ENCODE data around the gene ZMIZ1. TPM values are rescaled to one million over a fixed set of nuclear protein-coding genes. Genes with fewer than 3 reads are reported as not detected.
A peak's percentile ranks its signal among the peaks of the same experiment; 100 is the strongest.

The ZMIZ1 gene
- total and polyA plus RNA-seq, 4 donors = 43.0 to 178 (median 107) TPM

DNA sequence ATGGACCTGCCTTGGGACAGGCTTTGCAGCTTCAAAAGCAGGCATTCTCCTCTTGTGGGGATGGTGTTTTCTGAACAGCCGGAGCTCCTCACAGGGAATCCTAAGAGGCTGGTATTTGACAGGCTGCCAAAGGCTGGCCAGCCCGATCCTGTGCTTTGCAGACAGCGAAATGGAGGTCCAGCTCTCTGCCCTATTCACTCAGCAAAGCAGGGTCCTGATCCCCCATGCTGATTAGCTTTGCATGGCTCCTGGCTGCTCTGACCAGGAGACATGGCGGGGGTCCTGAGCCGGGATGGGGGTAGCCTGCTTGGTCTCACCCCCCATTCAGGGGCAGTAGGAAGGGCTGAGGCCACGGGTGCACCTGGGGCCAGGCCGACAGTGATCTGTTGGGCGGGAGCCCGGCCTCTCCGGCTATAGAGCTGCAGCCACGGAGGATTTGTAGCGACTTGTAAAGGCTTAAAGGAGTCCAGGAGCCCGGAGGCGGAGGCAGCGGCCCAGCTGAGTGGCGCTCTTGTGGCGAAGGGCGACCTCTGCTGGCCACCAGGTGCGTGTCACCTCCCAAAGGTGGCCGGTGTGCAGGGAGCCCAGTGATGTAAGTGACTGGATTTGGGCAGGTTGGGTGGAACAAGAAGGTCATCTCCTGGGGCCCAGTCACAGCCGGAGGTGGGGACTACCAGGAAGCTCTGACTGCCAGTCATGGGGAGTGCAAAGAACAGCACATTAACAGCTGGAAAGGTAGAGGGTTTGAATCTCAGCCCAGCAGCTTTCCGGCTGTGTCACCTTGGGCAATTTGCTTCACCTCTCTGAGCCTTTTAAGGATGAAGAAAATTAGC, 126.5 kb downstream of the ZMIZ1 start:
- Histone ChIP-seq H3K4me3 (ENCODE audit: low read depth, low read length) (no peak overlapping the region), H3K4me1 (ENCODE audit: control insufficient read depth, insufficient read depth, low read length) (peaks cover 62% of the 10 kb centered on the region), H3K9me3 (ENCODE audit: control insufficient read depth, insufficient read depth, low read length) (no peaks in the 10 kb centered on the region), H3K27me3 (ENCODE audit: control insufficient read depth, insufficient read depth, low read length) (no peaks in the 10 kb centered on the region), H3K27ac (ENCODE audit: low read depth, low read length) (peak overlapping the region; percentile 91), H3K36me3 (ENCODE audit: control insufficient read depth, insufficient read depth, low read length) (peaks cover 19% of the 10 kb centered on the region)
- 11% methylated on average over 22 of the region's 22 CpGs for WGBS (ENCODE audit: insufficient coverage)
- DNase-seq (ENCODE audit: low read depth in 4 of 6, low spot score in 6 of 6) = peak in 5 of 6 donors; percentile 63 to 95 (median 77)

DNA sequence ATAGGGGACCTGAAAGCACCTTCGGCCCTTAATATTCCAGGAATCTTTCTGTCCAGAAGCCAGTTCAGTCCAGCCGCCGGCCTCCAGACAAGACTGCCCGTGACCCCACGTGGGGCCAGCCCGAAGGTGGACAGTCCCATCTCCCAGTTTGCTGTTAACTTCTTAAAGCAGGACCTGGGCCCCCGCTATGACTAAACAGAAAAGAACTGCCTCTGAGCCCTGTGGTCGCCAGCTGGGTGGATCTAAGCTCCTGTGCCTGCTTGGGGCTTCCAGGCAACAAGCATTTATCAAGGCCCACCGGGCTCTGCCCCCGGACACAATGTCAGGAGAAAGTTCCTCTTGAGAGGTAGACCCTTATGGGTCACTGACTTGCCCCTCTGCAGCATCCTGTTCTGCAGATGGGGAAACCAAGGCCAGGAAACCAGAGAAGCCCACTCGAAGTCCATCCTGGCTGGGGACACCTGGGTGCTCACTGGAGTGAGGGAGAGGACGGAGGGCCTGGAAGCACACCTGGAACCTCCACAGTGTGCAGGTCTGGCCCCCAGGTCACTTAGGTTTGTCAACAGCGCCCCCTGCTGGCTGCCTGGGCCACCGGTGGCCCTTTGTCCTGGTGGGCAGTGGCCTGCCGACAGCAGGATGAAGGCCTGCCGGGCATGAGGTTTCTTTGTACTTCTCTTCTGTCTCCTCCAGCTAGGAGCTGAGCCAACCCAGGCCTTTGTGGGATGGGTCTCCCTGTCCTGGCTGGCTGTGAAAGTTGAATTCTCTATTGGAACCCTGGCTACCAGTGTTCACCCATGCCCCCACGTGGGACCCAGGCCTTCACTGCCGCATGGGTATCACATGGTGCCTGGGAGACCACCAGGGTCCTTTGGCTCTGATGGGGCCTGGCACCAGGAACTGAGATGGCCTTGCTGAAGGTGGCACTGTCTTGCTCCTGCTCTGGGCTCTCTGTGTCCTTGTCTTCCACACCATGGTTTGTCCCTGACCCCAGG, 128.0 kb downstream of the ZMIZ1 start:
- 58% methylated on average over 18 of the region's 18 CpGs for WGBS (ENCODE audit: insufficient coverage)
- DNase-seq (ENCODE audit: low read depth in 4 of 6, low spot score in 6 of 6) = peak in 2 of 6 donors; percentile 78 to 85
- peak overlapping the region; percentile 29 for H3K27ac ChIP-seq (ENCODE audit: low read depth, low read length)
- H3K36me3 ChIP-seq (ENCODE audit: control insufficient read depth, insufficient read depth, low read length) = peaks cover 31% of the 10 kb centered on the region
- H3K27me3 ChIP-seq (ENCODE audit: control insufficient read depth, insufficient read depth, low read length) = no peaks in the 10 kb centered on the region
- H3K4me3 ChIP-seq (ENCODE audit: low read depth, low read length) = no peak overlapping the region
- H3K9me3 ChIP-seq (ENCODE audit: control insufficient read depth, insufficient read depth, low read length) = no peaks in the 10 kb centered on the region
- H3K4me1 ChIP-seq (ENCODE audit: control insufficient read depth, insufficient read depth, low read length) = peaks cover 55% of the 10 kb centered on the region

DNA sequence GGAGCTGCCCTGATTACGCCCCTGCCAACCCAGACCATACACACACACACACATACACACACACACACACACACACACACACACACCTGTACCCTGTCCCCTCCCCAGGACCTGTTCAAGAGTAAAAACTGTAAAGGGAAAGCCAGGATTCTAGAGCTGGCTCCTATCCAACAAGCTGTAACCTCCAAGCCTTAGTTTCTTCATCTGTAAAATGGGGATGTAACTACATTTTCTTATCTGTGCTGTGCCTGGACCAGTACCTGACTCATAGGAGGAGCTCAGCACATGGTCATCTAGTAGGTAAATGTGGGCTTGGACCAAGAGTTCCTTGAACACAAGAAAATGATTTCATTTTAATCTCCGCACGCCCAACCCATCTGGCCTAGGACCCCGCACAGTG, 128.8 kb downstream of the ZMIZ1 start:
- DNase-seq (ENCODE audit: low read depth in 4 of 6, low spot score in 6 of 6) = no peak
- Histone ChIP-seq H3K36me3 (ENCODE audit: control insufficient read depth, insufficient read depth, low read length) (peaks cover 39% of the 10 kb centered on the region), H3K4me1 (ENCODE audit: control insufficient read depth, insufficient read depth, low read length) (peaks cover 50% of the 10 kb centered on the region), H3K9me3 (ENCODE audit: control insufficient read depth, insufficient read depth, low read length) (no peaks in the 10 kb centered on the region), H3K27me3 (ENCODE audit: control insufficient read depth, insufficient read depth, low read length) (no peaks in the 10 kb centered on the region), H3K27ac (ENCODE audit: low read depth, low read length) (peak overlapping the region; percentile 29), H3K4me3 (ENCODE audit: low read depth, low read length) (no peak overlapping the region)
- WGBS (ENCODE audit: insufficient coverage) = 95% methylated on average over 3 of the region's 4 CpGs

DNA sequence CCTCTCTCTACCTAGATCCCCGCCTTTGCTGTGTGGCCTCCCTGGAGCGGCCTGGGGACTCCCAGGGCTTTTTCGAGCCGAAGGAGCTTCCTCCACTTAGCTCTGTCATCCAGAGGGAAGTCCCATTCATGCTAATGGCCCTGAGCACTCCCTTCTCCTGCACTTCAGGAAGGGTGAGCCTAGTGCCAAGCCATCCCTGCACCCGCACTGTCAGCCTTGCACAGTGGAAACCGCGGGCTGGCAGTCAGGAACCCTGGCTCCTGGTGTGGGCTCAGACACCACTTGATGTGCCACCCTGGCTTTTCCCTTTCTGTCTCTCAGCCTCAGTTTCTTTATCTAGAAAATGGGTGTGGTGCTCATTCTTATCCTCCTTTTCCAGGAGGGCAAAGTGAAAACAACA, 131.6 kb downstream of the ZMIZ1 start:
- Histone ChIP-seq H3K9me3 (ENCODE audit: control insufficient read depth, insufficient read depth, low read length) (no peaks in the 10 kb centered on the region), H3K27me3 (ENCODE audit: control insufficient read depth, insufficient read depth, low read length) (no peaks in the 10 kb centered on the region), H3K4me3 (ENCODE audit: low read depth, low read length) (no peak overlapping the region), H3K4me1 (ENCODE audit: control insufficient read depth, insufficient read depth, low read length) (peaks cover 47% of the 10 kb centered on the region), H3K36me3 (ENCODE audit: control insufficient read depth, insufficient read depth, low read length) (peaks cover 61% of the 10 kb centered on the region), H3K27ac (ENCODE audit: low read depth, low read length) (no peak overlapping the region)
- no peak for DNase-seq (ENCODE audit: low read depth in 4 of 6, low spot score in 6 of 6)
- whole genome bisulfite sequencing (ENCODE audit: insufficient coverage) = 98% methylated on average over 7 of the region's 7 CpGs

DNA sequence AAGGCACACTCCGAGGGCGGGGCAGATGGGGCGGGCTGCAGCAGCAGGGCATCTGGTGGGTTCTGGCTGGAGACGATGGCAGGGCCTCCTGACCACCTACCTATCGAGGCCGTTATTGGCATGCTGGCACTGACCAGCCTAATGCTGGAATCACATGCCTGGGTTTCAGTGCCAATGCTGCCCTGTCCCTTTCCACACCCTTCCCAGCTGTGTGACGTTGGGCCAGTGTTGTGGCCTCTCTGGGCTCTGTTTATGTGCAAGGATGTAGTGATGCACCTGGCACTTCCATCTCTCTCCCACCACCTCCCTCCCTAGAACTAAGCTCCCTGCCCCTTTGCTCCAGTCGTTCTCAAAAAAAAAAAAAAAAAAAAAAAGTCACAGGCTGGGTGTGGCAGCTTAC, 132.9 kb downstream of the ZMIZ1 start:
- Histone ChIP-seq H3K36me3 (ENCODE audit: control insufficient read depth, insufficient read depth, low read length) (peaks cover 69% of the 10 kb centered on the region), H3K27me3 (ENCODE audit: control insufficient read depth, insufficient read depth, low read length) (no peaks in the 10 kb centered on the region), H3K9me3 (ENCODE audit: control insufficient read depth, insufficient read depth, low read length) (no peaks in the 10 kb centered on the region), H3K4me3 (ENCODE audit: low read depth, low read length) (no peak overlapping the region), H3K4me1 (ENCODE audit: control insufficient read depth, insufficient read depth, low read length) (peaks cover 47% of the 10 kb centered on the region), H3K27ac (ENCODE audit: low read depth, low read length) (no peak overlapping the region)
- DNase-seq (ENCODE audit: low read depth in 4 of 6, low spot score in 6 of 6) = no peak
- WGBS (ENCODE audit: insufficient coverage) = 94% methylated on average over 6 of the region's 8 CpGs

DNA sequence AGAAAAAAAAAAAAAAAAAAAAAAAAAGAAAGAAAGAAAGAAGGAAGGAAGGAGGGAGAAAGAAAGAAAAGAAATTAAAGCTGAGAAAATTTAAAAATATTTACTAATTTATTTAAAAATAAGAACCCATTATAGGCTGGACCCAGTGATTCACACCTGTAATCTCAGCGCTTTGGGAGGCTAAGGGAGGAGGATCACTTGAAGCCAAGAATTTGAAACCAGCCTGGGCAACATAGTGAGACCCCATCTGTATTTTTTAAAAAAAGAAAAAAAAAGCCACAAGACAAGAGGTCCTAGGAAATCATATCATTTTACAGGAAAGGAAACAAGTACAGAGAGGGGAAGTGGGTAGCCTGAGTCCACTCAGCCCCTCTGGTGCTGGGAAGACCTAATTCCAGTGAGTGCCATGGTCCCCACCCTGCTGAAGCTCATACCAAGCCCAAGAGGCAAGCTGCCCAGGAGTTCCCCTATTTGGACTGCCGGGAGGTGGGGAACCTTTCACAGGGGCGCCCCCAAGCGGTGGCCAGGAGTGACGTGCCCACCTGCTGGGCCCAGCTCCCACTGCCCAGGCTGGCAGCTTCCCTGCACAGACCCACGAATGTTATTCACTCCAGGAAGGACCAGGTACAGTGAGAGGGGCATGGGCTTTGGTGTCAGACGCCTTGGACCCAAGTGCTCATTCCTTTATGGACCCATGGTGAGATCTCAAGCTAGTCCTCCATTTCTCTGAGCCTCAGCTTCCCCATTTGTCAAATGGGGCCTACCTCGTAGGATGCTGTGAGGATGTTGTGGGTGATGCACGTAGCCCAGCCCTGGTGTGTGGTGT, 133.6 kb downstream of the ZMIZ1 start:
- H3K36me3 ChIP-seq (ENCODE audit: control insufficient read depth, insufficient read depth, low read length) = peaks cover 71% of the 10 kb centered on the region
- no peaks in the 10 kb centered on the region for H3K9me3 ChIP-seq (ENCODE audit: control insufficient read depth, insufficient read depth, low read length)
- 38% methylated on average over 7 of the region's 9 CpGs for WGBS (ENCODE audit: insufficient coverage)
- no peak overlapping the region for H3K27ac ChIP-seq (ENCODE audit: low read depth, low read length)
- H3K4me1 ChIP-seq (ENCODE audit: control insufficient read depth, insufficient read depth, low read length) = peaks cover 43% of the 10 kb centered on the region
- DNase-seq (ENCODE audit: low read depth in 4 of 6, low spot score in 6 of 6) = peak in 1 of 6 donors; percentile 60
- H3K4me3 ChIP-seq (ENCODE audit: low read depth, low read length) = no peak overlapping the region
- no peaks in the 10 kb centered on the region for H3K27me3 ChIP-seq (ENCODE audit: control insufficient read depth, insufficient read depth, low read length)

DNA sequence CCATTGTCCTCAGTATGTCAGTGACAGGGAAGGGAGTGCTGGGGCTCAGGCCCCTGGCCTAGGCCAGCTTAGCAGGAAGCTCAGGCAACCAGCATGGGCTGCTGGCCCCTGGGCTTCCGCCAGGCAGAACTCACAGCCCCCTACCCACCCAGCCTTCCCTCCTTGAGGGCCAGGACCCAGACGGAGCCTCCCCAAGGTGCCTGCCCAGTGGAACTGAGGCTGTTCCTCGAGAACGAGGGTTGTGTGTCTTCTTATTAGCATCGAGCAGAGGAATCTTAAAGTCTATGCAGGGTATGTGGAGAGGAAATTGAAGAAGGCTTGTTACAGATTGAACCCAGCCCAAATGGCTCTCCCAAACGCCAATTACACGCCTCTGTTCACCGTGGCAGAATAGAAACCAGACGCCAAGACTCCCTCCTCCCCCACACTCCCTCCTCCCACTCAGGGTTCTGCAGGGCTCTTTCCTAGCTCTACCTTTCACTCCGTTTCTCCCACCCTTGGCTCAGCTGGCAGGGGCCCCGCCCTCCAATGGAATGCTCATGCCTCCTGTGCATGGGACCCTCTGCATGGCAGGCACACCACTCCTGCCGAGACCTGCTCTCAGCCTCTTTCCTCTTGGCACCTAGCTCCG, 134.4 kb downstream of the ZMIZ1 start:
- H3K27ac ChIP-seq (ENCODE audit: low read depth, low read length) = no peak overlapping the region
- H3K27me3 ChIP-seq (ENCODE audit: control insufficient read depth, insufficient read depth, low read length) = no peaks in the 10 kb centered on the region
- peak in 1 of 6 donors; percentile 62 for DNase-seq (ENCODE audit: low read depth in 4 of 6, low spot score in 6 of 6)
- 57% methylated on average over 9 of the region's 13 CpGs for WGBS (ENCODE audit: insufficient coverage)
- no peaks in the 10 kb centered on the region for H3K9me3 ChIP-seq (ENCODE audit: control insufficient read depth, insufficient read depth, low read length)
- peaks cover 76% of the 10 kb centered on the region for H3K36me3 ChIP-seq (ENCODE audit: control insufficient read depth, insufficient read depth, low read length)
- no peak overlapping the region for H3K4me3 ChIP-seq (ENCODE audit: low read depth, low read length)
- H3K4me1 ChIP-seq (ENCODE audit: control insufficient read depth, insufficient read depth, low read length) = peaks cover 42% of the 10 kb centered on the region

DNA sequence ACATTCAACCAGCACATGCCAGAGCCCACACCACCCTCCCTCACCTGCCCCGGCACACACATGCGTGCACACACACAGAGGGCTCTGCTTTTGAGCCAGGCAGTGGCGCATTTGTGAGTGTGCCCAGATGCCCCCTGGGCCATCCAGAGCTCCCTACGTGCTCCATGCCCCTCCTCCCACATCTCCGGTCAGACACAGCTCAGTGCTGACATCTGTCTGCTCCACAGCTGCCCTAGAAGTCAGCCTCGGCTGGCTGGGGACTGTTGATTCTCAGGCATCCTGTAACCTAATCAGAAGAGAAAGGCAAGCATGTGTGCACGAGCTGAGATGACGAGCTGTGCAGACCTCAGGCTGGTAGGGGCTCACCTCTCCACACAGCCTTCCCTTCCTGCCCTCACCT, 135.1 kb downstream of the ZMIZ1 start:
- no peaks in the 10 kb centered on the region for H3K9me3 ChIP-seq (ENCODE audit: control insufficient read depth, insufficient read depth, low read length)
- peak overlapping the region; percentile 2 for H3K27ac ChIP-seq (ENCODE audit: low read depth, low read length)
- H3K36me3 ChIP-seq (ENCODE audit: control insufficient read depth, insufficient read depth, low read length) = peaks cover 81% of the 10 kb centered on the region
- peak in 1 of 6 donors; percentile 74 for DNase-seq (ENCODE audit: low read depth in 4 of 6, low spot score in 6 of 6)
- H3K4me3 ChIP-seq (ENCODE audit: low read depth, low read length) = no peak overlapping the region
- H3K27me3 ChIP-seq (ENCODE audit: control insufficient read depth, insufficient read depth, low read length) = no peaks in the 10 kb centered on the region
- peaks cover 42% of the 10 kb centered on the region for H3K4me1 ChIP-seq (ENCODE audit: control insufficient read depth, insufficient read depth, low read length)
- WGBS (ENCODE audit: insufficient coverage) = 49% methylated on average over 8 of the region's 8 CpGs
